Activated T-cell treated with anti-CD3 and anti-CD28 coated beads, Interleukin-2, amount 50 U/mL, for 1 hour (primary cell): ENCODE data around the gene BAG1.

Experiments
- DNase-seq: peaks from one replicate; pipeline ENCODE4 v3.0.0-alpha.2; 2020

The BAG1 gene

GRCh38 chr9:33264473-33265177 is at the start of gene BAG1, which contains the start of gene CHMP5:
Gene BAG1, minus strand, starts transcription at chr9:33264708.
Gene CHMP5, plus strand, starts transcription at chr9:33265049. Its CDS starts 30 bp downstream, at chr9:33265079.
- DNase-seq = peak; percentile 100

GRCh38 chr9:33311953-33312352 is 47.4 kb upstream of the BAG1 start:
- no peak for DNase-seq

GRCh38 chr9:33310748-33311147 is 46.2 kb upstream of the BAG1 start:
- no peak for DNase-seq

GRCh38 chr9:33309903-33310302 is 45.4 kb upstream of the BAG1 start:
- DNase-seq = no peak

GRCh38 chr9:33307067-33307466 is 42.6 kb upstream of the BAG1 start:
- no peak for DNase-seq

GRCh38 chr9:33306037-33306436 is 41.5 kb upstream of the BAG1 start:
- no peak for DNase-seq

- no peak for DNase-seq
These were observed 39.9 kb upstream of the BAG1 start for GRCh38 chr9:33304362-33304761.

- DNase-seq = no peak
These were observed 36.0 kb upstream of the BAG1 start for GRCh38 chr9:33300546-33300945.

- DNase-seq = no peak
These were observed 32.9 kb upstream of the BAG1 start for GRCh38 chr9:33297432-33297831.

GRCh38 chr9:33295571-33295970 is 31.1 kb upstream of the BAG1 start:
- DNase-seq = no peak

GRCh38 chr9:33294670-33295432 is 30.3 kb upstream of the BAG1 start:
- no peak for DNase-seq

- no peak for DNase-seq
These were observed 29.3 kb upstream of the BAG1 start for GRCh38 chr9:33293782-33294181.

GRCh38 chr9:33291901-33292300 is 27.4 kb upstream of the BAG1 start:
- DNase-seq = no peak

GRCh38 chr9:33291031-33291397 is 26.5 kb upstream of the BAG1 start:
- no peak for DNase-seq

- peak; percentile 98 for DNase-seq
These were observed 25.9 kb upstream of the BAG1 start, which contains the start of gene NFX1 for GRCh38 chr9:33290247-33291030. Gene NFX1, plus strand, starts transcription at chr9:33290516. Its CDS starts 57 bp downstream, at chr9:33290573.

- no peak for DNase-seq
These were observed 25.4 kb upstream of the BAG1 start for GRCh38 chr9:33289936-33290246.

- DNase-seq = peak; percentile 56
These were observed 25.0 kb upstream of the BAG1 start for GRCh38 chr9:33289496-33289895.

- peak; percentile 25 for DNase-seq
These were observed 24.4 kb upstream of the BAG1 start for GRCh38 chr9:33288828-33289483.

- no peak for DNase-seq
These were observed 23.7 kb upstream of the BAG1 start for GRCh38 chr9:33288235-33288634.

- DNase-seq = peak; percentile 36
These were observed 22.6 kb upstream of the BAG1 start for GRCh38 chr9:33287087-33287490.

GRCh38 chr9:33285502-33285901 is 21.0 kb upstream of the BAG1 start:
- no peak for DNase-seq

- no peak for DNase-seq
These were observed 13.0 kb upstream of the BAG1 start for GRCh38 chr9:33277484-33277883.

GRCh38 chr9:33273972-33274328 is 9.4 kb upstream of the BAG1 start:
- no peak for DNase-seq
